ENCODE data around the gene SIDT1. TPM values are rescaled to one million over a fixed set of nuclear protein-coding genes. Genes with fewer than 3 reads are reported as not detected.

Gene SIDT1
- total and polyA plus RNA-seq, 3 donors from 2014 or later: 5.0 to 8.6 (median 5.9) TPM

GRCh38 chr3:113532698-113533533 is 561 bp downstream of the SIDT1 start:
- Histone ChIP-seq H3K36me3 (ENCODE audit: low read depth, missing control alignments) (no peaks in the 10 kb centered on the region), H3K27ac (no peak overlapping the region), H3K27me3 (no peaks in the 10 kb centered on the region), H3K4me3 (peak overlapping the region; percentile 52 to 55), H3K4me1 (peaks cover 3% of the 10 kb centered on the region), H3K9me3 (no peaks in the 10 kb centered on the region)
- DNase-seq: peak; percentile 19
- intact Hi-C loops (cut with DNase I; ENCODE audit: low total_unique reads): no loop called here
- TF ChIP-seq POLR2A (IDR thresholded peaks at IDR 0.05) (no peak), CTCF (IDR thresholded peaks at IDR 0.05) (no peak)
- 1% methylated on average over 35 to 66 of the region's 66 CpGs for WGBS, 2 donors

GRCh38 chr3:113533534-113533892 is 1.2 kb downstream of the SIDT1 start:
- intact Hi-C loops (cut with DNase I; ENCODE audit: low total_unique reads): no loop called here
- H3K4me1 ChIP-seq: peaks cover 3% of the 10 kb centered on the region
- H3K27ac ChIP-seq: no peak overlapping the region
- DNase-seq: no peak
- no peaks in the 10 kb centered on the region for H3K9me3 ChIP-seq
- WGBS, 2 donors: 15 to 20% methylated on average over 10 of the region's 10 CpGs
- peak overlapping the region; percentile 52 to 55 for H3K4me3 ChIP-seq
- no peaks in the 10 kb centered on the region for H3K36me3 ChIP-seq (ENCODE audit: low read depth, missing control alignments)
- no peaks in the 10 kb centered on the region for H3K27me3 ChIP-seq
- TF ChIP-seq CTCF (IDR thresholded peaks at IDR 0.05): no peak
- no peak for TF ChIP-seq POLR2A (IDR thresholded peaks at IDR 0.05)

- Histone ChIP-seq H3K27me3 (no peaks in the 10 kb centered on the region), H3K4me3 (no peak overlapping the region), H3K9me3 (no peaks in the 10 kb centered on the region), H3K4me1 (peaks cover 3% of the 10 kb centered on the region), H3K27ac (no peak overlapping the region), H3K36me3 (ENCODE audit: low read depth, missing control alignments) (no peaks in the 10 kb centered on the region)
- DNase-seq: no peak
- no peak for TF ChIP-seq CTCF (IDR thresholded peaks at IDR 0.05)
- no peak for TF ChIP-seq POLR2A (IDR thresholded peaks at IDR 0.05)
- WGBS, 2 donors: 50 to 60% methylated on average over 4 of the region's 4 CpGs
- intact Hi-C loops (cut with DNase I; ENCODE audit: low total_unique reads): no loop called here
Measured at GRCh38 chr3:113534365-113534764, 2.0 kb downstream of the SIDT1 start.

GRCh38 chr3:113535898-113536297 is 3.5 kb downstream of the SIDT1 start:
- H3K36me3 ChIP-seq (ENCODE audit: low read depth, missing control alignments): no peaks in the 10 kb centered on the region
- no peak for DNase-seq
- TF ChIP-seq POLR2A (IDR thresholded peaks at IDR 0.05) (no peak), CTCF (IDR thresholded peaks at IDR 0.05) (no peak)
- H3K9me3 ChIP-seq: no peaks in the 10 kb centered on the region
- no peak overlapping the region for H3K27ac ChIP-seq
- H3K4me1 ChIP-seq: peaks cover 3% of the 10 kb centered on the region
- WGBS, 2 donors: 67 to 85% methylated on average over 5 of the region's 5 CpGs
- no peak overlapping the region for H3K4me3 ChIP-seq
- intact Hi-C loops (cut with DNase I; ENCODE audit: low total_unique reads): no loop called here
- no peaks in the 10 kb centered on the region for H3K27me3 ChIP-seq

- Histone ChIP-seq H3K27ac (no peak overlapping the region), H3K4me1 (peaks cover 3% of the 10 kb centered on the region), H3K36me3 (ENCODE audit: low read depth, missing control alignments) (no peaks in the 10 kb centered on the region), H3K9me3 (no peaks in the 10 kb centered on the region), H3K4me3 (no peak overlapping the region), H3K27me3 (no peaks in the 10 kb centered on the region)
- DNase-seq: no peak
- intact Hi-C loops (cut with DNase I; ENCODE audit: low total_unique reads): no loop called here
- TF ChIP-seq CTCF (IDR thresholded peaks at IDR 0.05): no peak
- TF ChIP-seq POLR2A (IDR thresholded peaks at IDR 0.05): no peak
Measured at GRCh38 chr3:113536627-113537101, 4.3 kb downstream of the SIDT1 start.
